Mammary epithelial cell (primary cell): Measurements from ENCODE around the gene BRF1.

Experiments used
- EZH2 ChIP-seq: IDR thresholded peaks from 2 replicates; pipeline ENCODE4 v1.6.1; 2012; ENCODE audit warnings: low read length, inconsistent platforms, borderline replicate concordance
- TF ChIP-seq, protein P1 (sequence below), 2 donors: IDR thresholded peaks in 1 of 2; conservative IDR thresholded peaks in 1 of 2; 2 replicates each; pipeline ENCODE4 v1.5.1; 2011 to 2012; ENCODE audit warnings: inconsistent platforms in 2 of 2, low read length in 2 of 2, mild to moderate bottlenecking in 2 of 2, control low read depth in 1 of 2, low read depth in 1 of 2; ENCODE audit not compliant: insufficient read depth in 1 of 2; ENCODE audit errors: extremely low read depth in 1 of 2

DNA sequence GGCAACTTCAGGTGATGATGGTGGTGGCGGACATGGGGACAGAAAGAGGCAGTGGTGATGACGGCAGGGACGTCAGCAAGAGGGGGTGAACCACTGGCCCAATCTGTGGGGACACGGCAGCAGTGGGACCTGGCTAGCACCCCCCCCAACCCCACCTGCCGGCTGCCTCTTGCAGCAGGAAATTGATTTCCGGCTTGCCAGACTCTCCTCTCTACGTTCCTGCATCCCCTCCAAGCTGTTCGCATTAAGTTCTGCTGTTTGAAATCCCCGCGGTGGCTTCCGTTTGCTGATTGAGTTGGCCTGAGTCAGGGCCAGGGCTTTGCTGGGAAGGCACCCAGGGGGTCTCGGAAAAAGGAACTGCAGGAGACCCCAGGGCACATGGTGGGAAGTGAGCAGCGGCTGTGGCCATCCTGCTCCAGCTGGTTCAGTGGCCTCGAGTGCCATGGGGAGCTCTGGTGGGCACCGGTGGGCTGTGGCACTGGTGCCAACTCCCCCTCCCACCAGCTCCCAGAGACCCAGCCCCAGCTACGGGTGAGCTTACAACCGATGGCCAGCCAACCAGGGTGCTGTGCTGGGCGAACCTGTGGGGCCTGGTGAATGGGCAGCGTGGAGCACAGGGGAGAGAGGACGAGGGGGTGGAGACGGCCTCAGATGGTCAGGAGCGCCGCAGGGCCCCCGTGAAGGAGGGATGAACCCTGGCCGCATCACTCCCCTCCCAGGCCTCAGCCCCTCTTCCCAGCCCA, 105.1 kb downstream of the BRF1 start:
- TF ChIP-seq, protein P1, sequence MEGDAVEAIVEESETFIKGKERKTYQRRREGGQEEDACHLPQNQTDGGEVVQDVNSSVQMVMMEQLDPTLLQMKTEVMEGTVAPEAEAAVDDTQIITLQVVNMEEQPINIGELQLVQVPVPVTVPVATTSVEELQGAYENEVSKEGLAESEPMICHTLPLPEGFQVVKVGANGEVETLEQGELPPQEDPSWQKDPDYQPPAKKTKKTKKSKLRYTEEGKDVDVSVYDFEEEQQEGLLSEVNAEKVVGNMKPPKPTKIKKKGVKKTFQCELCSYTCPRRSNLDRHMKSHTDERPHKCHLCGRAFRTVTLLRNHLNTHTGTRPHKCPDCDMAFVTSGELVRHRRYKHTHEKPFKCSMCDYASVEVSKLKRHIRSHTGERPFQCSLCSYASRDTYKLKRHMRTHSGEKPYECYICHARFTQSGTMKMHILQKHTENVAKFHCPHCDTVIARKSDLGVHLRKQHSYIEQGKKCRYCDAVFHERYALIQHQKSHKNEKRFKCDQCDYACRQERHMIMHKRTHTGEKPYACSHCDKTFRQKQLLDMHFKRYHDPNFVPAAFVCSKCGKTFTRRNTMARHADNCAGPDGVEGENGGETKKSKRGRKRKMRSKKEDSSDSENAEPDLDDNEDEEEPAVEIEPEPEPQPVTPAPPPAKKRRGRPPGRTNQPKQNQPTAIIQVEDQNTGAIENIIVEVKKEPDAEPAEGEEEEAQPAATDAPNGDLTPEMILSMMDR (conservative IDR thresholded peaks at IDR 0.05 in 1 of 2, IDR thresholded peaks at IDR 0.05 in 1 of 2; ENCODE audit: extremely low read depth in 1 of 2, insufficient read depth in 1 of 2, low read depth in 1 of 2, low read length in 2 of 2) = no peak
- TF ChIP-seq EZH2 = no peak
